Upper lobe of left lung (tissue), 4 donors: ENCODE data around the gene NRF1.

Experiments used
- CTCF ChIP-seq, 6 experiments: fragments of 450-650 bp in 4 of 6; fragments of 200-600 bp in 2 of 6; sonication (generic) in 2 of 6; IDR thresholded peaks; one replicate each; pipeline ENCODE4 v1.5.1; 2016 to 2019; ENCODE audit warnings: antibody characterized with exemption in 6 of 6
- POLR2A ChIP-seq, 4 donors: fragments of 450-650 bp; IDR thresholded peaks; one replicate each; pipeline ENCODE4 v1.5.1; 2016 to 2017; ENCODE audit warnings: antibody characterized with exemption in 4 of 4, mild to moderate bottlenecking in 2 of 4
- POLR2AphosphoS5 ChIP-seq, 2 donors: sonication (generic); formaldehyde crosslinking; IDR thresholded peaks; one replicate each; pipeline ENCODE4 v1.5.1; 2017; ENCODE audit warnings: antibody characterized with exemption in 2 of 2

- peak in 3 of 6 experiments; percentile 9 to 28 (median 15) for TF ChIP-seq CTCF (IDR thresholded peaks at IDR 0.05)
- TF ChIP-seq POLR2A (IDR thresholded peaks at IDR 0.05), result no peak
- no peak for TF ChIP-seq POLR2AphosphoS5 (IDR thresholded peaks at IDR 0.05)
These were observed 3.9 kb upstream of the NRF1 start for GRCh38 chr7:129607471-129608120.
